ENCODE data around the gene RNF32. TPM values are rescaled to one million over a fixed set of nuclear protein-coding genes. Genes with fewer than 3 reads are reported as not detected.

Gene RNF32
- total RNA-seq, 4 donors from 2014 or later: 1.3 to 3.8 (median 2.1) TPM; not detected in 1

- Histone ChIP-seq H3K27me3 (no peaks in the 10 kb centered on the region), H3K4me3 (no peak overlapping the region), H3K36me3 (peaks cover 0 to 15% (median 0%) of the 10 kb centered on the region in 3 donors), H3K9me3 (no peaks in the 10 kb centered on the region), H3K27ac (no peak overlapping the region), H3K4me1 (no peaks in the 10 kb centered on the region)
- DNase-seq: no peak
- no peak for TF ChIP-seq POLR2A (IDR thresholded peaks at IDR 0.05)
- no peak for TF ChIP-seq CTCF (IDR thresholded peaks at IDR 0.05)
Measured at GRCh38 chr7:156676263-156676662, 35.7 kb downstream of the RNF32 start.

- H3K9me3 ChIP-seq: no peaks in the 10 kb centered on the region
- no peak overlapping the region for H3K27ac ChIP-seq
- peaks cover 0 to 22% (median 0%) of the 10 kb centered on the region in 3 donors for H3K36me3 ChIP-seq
- no peaks in the 10 kb centered on the region for H3K27me3 ChIP-seq
- TF ChIP-seq POLR2A (IDR thresholded peaks at IDR 0.05) (no peak), CTCF (IDR thresholded peaks at IDR 0.05) (no peak)
- no peaks in the 10 kb centered on the region for H3K4me1 ChIP-seq
- H3K4me3 ChIP-seq: no peak overlapping the region
- DNase-seq: no peak
Measured at GRCh38 chr7:156677374-156678054, 36.9 kb downstream of the RNF32 start.

- Histone ChIP-seq H3K36me3 (peaks cover 0 to 37% (median 0%) of the 10 kb centered on the region in 3 donors), H3K27ac (no peak overlapping the region), H3K27me3 (no peaks in the 10 kb centered on the region), H3K4me3 (no peak overlapping the region), H3K4me1 (no peaks in the 10 kb centered on the region), H3K9me3 (no peaks in the 10 kb centered on the region)
- DNase-seq: no peak
- TF ChIP-seq POLR2A (IDR thresholded peaks at IDR 0.05): no peak
Measured at GRCh38 chr7:156680281-156680680, 39.7 kb downstream of the RNF32 start.

- no peaks in the 10 kb centered on the region for H3K9me3 ChIP-seq
- H3K36me3 ChIP-seq: peaks cover 0 to 26% (median 0%) of the 10 kb centered on the region in 3 donors
- DNase-seq: no peak
- H3K27me3 ChIP-seq: no peaks in the 10 kb centered on the region
- no peak overlapping the region for H3K27ac ChIP-seq
- no peaks in the 10 kb centered on the region for H3K4me1 ChIP-seq
- TF ChIP-seq CTCF (IDR thresholded peaks at IDR 0.05) (no peak), POLR2A (IDR thresholded peaks at IDR 0.05) (no peak)
- H3K4me3 ChIP-seq: no peak overlapping the region
Measured at GRCh38 chr7:156682928-156683327, 42.4 kb downstream of the RNF32 start.

GRCh38 chr7:156684251-156684650 lies 43.7 kb downstream of the RNF32 start:
- no peak for DNase-seq
- TF ChIP-seq POLR2A (IDR thresholded peaks at IDR 0.05) (no peak), CTCF (IDR thresholded peaks at IDR 0.05) (no peak)

GRCh38 chr7:156684661-156685060 lies 44.1 kb downstream of the RNF32 start:
- Histone ChIP-seq H3K9me3 (no peaks in the 10 kb centered on the region), H3K36me3 (peaks cover 0 to 22% (median 0%) of the 10 kb centered on the region in 3 donors), H3K4me1 (no peaks in the 10 kb centered on the region), H3K4me3 (no peak overlapping the region), H3K27me3 (no peaks in the 10 kb centered on the region), H3K27ac (no peak overlapping the region)
- TF ChIP-seq CTCF (IDR thresholded peaks at IDR 0.05) (no peak), POLR2A (IDR thresholded peaks at IDR 0.05) (no peak)
- no peak for DNase-seq

More at GRCh38 chr7:156684251-156684650, 43.7 kb downstream of the RNF32 start:
- Histone ChIP-seq H3K4me1 (no peaks in the 10 kb centered on the region), H3K9me3 (no peaks in the 10 kb centered on the region), H3K36me3 (peaks cover 0 to 22% (median 0%) of the 10 kb centered on the region in 3 donors), H3K27me3 (no peaks in the 10 kb centered on the region), H3K4me3 (no peak overlapping the region), H3K27ac (no peak overlapping the region)

All from Peyer's patch (tissue), 4 donors.